ENCODE measurements around the gene MEOX1. TPM values are rescaled to one million over a fixed set of nuclear protein-coding genes. Genes with fewer than 3 reads are reported as not detected.
A peak's percentile ranks its signal among the peaks of the same experiment; 100 is the strongest.
"Not testable (repeated sequence)": the region's sequence is repeated elsewhere in the genome, so short reads cannot be mapped to it uniquely, and the experiment has no call there.

The MEOX1 gene
- total RNA-seq: 0.19 and 0.47 TPM in 2 replicates
- polyA plus RNA-seq (2012): 0.15 TPM

DNA sequence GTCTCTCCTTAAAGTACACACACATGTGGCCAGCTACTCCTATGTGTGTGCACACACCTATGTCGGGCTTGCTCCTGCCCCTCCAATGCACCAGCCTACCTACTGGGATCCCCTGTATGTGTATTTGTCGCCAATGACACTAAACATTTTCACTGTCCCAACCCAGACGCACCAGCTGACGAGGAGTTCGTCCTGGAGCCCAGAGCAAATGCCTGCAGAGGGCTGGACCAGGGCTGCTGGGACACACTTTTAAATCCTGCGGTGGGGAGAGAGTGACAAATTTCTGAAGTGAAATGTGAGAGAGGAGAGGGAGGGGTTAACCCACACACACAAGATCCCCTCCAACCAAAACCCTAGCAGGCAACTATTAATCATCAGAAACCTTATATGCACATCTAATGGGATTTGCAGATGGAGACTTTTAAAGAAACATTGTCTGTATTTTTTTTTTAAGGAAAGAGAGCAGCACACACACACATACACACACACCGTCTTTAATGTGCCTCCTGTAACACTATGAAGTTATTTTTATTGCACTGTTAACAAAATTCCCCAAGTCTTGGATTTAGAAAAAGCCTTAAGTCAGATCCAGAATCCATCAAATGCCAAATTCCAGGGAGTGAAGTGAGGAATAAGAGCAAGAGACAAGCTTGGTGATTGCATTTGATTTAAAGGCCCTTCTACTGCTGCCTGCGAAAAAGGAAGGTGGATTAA, at the start of gene MEOX1:
Gene MEOX1, minus strand, starts transcription at position 224 of the 714 bp plus-strand sequence. CDS start 388 bp downstream, outside the sequence.
- peak; percentile 94 for DNase-seq (ENCODE audit: low read depth)

DNA sequence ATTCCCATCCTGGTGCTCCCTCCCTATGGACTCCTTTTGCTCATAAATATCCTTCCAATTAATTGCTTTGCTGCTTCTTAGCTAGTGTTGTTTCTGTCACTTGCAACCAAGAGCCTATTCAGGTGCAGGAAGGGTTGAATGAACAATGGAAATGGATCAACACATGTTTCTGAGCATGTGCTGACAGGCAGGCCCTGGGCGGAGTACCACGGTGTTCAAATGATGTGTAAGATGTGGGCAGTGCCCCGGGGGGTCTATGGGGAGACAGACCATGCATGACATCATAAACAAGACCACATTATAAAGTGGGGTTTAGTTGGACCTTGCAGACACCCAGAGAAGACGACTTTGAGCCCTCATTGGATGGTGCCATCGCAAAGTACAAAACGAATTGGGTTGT, 48.4 kb upstream of the MEOX1 start:
- DNase-seq (ENCODE audit: low read depth): no peak

DNA sequence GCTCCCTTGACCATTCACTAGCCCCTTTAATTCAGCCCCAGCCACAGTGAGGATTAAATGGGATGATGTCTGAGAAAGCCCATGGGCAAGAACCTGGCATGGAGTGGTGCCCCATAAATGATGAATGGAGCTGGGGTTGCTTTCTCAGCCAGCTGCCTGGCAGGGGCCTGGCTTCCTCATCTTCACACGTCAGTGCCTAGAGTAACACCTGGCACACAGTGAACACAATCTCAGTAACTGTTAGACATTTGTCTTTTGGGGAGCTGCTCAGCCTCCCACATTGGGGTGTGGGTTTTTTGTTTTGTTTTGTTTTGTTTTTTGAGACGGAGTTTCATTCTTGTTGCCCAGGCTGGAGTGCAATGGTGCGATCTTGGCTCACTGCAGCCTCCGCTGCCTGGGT, 47.5 kb upstream of the MEOX1 start:
- no peak for DNase-seq (ENCODE audit: low read depth)

DNA sequence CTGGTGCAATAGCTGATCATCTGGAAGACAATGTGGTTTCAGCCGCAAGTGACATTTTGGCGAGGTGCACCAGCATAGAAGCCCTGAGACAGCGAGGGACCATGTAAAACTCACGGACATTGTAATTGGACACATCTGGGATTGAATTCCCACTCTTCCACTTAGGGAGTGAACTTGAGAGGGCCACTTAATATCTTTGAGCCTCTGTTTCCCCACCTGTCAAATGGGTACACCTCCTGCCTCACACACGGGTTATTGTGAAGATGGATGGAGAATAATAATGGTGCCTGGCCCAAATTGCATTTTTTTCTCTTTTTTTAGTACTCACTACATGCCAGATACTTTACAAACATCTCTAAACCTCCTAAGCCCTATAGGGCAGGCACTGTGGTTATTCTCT, 45.5 kb upstream of the MEOX1 start:
- no peak for DNase-seq (ENCODE audit: low read depth)

DNA sequence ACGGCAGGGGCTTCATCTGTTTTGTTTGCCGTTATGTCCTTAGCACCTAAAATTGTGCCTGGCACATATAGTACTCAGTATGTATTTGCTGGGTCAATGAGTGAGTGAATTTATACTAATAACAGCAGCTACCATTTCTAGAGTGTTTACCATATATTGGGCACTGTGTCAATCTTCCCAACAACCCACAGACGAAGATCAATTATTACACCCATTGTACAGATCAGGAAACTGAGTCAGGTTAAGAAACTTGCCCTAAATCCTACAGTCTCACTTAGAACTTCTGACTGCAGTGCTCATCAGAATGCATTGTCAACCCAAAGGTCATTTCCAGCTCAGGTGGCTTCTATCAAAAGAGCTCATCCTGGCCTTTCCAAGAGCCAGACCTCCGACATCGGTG, 44.5 kb upstream of the MEOX1 start:
- no peak for DNase-seq (ENCODE audit: low read depth)

DNA sequence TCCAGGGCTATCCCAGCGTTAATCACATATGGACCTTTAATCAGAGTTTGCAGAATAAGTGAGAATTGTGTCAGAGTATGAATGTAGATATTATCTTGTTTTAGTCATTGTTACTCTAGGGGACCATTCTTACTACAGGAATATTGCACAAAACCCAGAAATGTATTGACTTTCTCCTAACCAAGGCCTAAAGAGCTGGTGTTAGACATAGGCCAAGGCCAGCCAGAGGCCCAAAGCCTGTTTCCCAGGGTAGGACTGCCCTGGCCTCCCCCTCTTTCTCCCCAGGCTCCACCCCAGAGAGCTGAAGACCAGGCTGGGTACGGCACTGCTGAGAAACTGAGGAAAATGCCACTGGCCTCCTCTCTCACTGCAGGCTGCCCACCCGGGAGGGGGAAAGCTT, 41.9 kb upstream of the MEOX1 start:
- DNase-seq (ENCODE audit: low read depth): no peak

DNA sequence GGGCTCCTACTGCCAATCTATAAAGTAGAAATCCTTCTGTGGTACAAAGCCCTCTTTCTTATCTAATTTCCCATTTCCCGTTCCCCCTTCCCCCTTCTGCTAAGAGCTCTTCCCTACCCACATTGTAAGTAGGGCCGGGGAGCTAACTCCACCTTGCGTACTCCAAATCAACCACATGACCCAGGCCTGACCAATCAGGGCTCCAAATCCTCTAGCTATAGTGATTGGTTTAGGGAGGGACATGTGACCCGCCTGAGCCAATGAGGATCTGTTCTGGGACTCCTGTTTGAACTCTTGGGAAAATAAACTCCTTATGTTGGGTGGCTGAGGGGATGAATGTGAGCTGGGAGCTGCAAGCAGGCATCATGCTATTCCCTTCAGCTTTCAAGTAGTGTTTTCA, 40.9 kb upstream of the MEOX1 start:
- DNase-seq (ENCODE audit: low read depth): no peak

DNA sequence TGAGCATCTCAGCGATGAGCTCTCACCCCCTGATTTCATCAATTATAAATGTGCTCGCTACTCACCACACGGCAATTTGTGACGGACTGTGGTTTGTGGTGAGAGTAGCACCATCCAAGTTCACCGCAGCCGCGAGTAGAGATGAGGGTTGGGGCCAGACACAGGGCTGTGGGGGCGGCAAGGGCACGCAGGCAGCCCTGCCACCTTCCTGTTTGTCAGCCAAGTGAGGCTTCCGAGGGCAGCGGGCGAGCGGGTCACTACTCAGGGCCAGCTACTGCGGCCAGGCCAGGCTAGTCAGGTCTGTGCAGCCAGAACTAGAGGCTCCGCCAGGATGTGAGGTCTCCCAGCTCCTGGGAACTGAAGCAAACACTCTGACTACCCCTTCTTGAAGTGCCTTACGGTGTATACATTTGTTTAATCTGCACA, 39.6 kb upstream of the MEOX1 start:
- peak; percentile 98 for DNase-seq (ENCODE audit: low read depth)

DNA sequence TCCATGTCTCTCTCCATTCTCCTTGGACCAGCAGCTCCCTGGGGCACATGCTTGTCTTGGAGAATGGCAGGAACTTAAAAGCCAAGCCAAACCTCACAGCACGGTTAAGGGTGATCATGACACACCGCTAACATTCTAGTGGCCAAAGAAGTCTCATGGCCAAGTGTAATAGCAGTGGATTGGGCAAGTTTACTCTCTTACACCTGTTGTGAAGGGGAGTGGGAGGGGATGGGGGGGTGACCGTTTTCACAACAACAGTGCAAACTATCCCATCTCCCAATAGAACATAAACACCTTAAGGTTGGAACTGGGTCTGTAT, 37.7 kb upstream of the MEOX1 start:
- DNase-seq (ENCODE audit: low read depth): no peak

DNA sequence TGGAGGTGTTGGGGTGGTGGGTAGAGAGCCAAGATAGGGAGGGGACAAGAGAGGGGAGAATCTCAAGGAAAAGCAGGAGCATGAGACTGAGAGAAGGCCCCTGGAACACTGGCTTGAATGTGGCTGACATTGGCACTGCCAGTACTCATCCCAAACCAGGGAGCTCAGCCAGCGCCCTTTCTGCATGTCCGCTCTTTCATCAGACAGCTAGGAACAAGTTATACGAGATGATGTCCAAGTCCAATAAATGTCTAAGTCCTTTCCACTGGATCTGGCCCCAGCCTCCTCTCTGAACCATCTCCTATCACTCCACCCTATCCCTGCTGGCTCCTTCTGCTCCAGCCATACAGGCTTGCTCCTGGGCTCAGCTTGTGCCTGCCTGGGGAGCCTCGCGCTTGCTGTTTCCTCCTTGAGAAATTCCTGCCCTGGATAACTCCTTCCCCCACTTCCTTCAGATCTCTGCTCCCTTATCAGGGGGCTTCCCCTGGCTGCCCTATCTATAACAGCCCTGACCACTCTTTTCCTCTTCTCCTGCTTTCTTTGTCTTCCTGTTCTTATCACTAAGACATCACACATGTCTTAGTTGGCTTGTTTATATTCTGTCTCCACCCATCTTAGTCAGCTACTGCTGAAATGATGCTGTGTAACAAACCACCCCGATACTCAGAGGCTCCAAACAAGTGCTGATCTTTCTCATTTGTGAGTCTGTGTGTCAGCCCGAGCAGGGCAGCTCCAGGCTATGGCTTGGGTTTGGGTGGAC, 37.1 kb upstream of the MEOX1 start:
- DNase-seq (ENCODE audit: low read depth): no peak

DNA sequence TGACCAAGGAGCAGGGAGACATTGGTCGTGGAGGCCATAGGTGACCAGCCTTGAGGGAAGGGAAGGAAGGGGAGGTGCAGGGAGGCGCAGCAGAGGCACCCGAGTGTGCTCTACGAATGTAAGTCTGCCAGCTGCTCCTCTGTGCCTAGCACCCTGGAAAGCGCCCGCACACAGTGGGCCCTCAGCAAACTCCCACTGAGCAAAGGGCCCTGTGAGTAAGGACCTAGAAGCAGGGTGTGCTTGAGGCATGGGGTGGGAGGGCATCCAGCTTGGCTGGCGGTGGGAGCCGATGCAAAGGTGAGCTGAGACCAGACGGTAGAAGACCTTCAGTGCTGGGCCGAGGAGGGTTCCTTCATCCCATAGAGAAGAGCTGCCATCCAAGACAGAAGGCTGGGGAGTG, 36.2 kb upstream of the MEOX1 start:
- no peak for DNase-seq (ENCODE audit: low read depth)

DNA sequence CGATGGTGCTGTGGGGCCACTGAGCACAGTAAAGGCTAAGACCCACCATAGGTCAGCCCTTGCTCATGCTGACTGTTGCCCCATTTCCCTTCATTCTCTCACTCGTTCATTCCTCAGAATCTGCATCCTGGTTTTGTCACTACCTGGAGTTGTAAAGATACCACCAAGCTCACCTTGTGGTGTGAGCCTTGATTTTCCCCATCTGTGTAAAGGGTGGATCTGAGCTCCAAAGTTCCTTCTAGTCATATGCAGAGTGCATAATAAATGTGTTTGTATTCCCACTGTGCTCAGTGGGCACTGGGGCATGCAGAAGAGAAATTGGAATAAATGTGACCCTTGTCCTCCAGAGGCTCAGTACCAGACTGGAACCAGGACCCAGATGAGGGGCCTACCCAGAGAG, 35.2 kb upstream of the MEOX1 start:
- DNase-seq (ENCODE audit: low read depth): no peak

DNA sequence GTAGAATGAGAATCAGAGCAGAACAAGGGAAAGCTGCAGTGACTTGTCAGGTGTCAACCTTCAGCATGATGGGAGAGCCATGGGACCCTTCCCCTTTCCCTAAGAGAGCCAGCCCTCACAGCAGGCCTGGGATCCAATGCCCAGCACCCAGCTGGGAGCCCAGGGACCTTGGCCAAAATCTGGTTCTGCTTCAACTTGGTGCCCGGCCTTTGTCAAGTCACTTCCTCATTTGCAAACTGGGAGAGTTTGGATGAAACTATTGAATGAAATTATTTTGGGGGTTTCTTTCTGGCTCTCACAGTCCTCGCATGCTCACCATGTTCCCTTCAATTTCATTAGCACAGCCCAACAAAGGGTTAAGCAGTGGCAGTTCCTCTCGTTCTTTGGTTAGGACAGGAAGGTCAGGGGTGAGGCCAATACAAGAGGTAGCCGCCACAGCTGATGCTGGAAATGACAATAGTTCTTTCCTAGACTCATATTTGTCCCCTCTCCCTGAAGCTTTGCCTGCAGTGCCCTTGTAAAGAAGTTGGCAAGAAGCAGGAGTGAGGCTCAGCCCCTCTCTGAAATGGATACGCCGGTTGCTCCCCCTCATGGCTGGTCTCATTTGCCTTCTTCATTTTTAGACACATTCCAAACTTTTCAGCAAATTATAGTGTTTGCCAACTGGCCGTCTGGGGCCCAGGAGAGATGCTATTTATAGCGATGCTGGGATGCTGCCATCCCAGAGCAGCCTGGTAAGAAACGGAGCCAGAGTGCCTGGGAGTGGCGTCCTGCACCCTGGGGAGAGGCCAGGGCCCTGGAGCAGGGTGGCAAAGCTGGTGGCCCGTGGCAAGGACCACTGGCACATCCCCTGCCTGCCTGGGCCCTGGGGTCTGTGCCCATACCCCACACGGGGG, 34.5 kb upstream of the MEOX1 start:
- peak; percentile 76 for DNase-seq (ENCODE audit: low read depth)

DNA sequence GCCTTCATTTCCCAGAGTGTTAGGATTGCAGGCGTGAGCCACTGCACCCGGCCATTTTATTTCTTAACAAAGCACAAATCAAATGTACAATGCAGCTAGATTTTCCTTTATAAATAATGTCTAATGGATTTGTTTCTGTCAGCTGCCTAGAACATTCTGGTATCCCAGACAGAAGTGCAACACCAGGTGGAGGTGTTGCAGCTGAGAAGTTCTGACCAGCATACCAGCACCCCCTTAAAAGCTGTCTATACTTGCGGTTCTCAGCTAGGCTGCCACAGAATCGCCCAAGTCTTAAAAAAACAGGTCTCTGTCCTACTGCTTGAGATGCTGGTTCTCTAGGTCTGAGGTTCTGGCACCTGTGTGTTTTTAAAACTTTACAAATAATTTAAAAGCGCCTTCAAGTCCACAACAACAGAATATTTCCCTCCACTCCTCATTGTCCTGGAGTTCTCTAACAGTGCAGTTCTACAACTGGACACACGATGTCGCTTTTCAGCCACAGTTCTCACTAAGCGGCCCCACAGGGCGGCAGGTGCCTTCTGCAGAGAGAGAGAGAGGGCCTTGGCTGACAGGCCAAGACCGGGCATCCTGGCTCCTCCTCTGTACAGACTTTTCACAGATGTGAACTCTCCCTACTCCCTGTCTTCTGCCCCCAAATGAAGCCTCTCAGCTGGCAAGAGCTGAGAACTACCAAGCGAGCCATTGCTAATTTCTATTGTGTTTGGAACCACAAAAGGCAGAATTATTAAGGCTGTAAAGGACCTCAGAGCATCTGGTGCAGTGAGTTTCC, 32.6 kb upstream of the MEOX1 start:
- peak; percentile 87 for DNase-seq (ENCODE audit: low read depth)

DNA sequence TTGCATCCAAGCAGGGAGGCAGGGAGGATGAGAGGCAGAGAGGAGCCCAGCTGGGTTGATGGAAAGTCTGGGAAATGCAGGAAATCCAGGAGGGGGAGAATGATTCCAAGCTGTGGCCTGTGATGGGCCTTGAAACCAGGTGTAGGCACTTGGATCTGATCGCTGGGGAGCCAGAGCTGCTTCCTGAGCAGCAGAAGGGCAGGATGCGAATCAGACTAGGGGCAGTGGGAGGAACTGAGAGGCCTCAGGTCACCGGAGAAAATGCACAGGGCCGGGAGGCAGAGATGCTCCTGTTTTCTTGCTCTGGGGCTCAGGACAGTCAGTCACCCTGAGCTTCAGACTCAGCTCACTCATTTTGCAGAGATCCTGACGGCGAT, 29.6 kb upstream of the MEOX1 start:
- no peak for DNase-seq (ENCODE audit: low read depth)

DNA sequence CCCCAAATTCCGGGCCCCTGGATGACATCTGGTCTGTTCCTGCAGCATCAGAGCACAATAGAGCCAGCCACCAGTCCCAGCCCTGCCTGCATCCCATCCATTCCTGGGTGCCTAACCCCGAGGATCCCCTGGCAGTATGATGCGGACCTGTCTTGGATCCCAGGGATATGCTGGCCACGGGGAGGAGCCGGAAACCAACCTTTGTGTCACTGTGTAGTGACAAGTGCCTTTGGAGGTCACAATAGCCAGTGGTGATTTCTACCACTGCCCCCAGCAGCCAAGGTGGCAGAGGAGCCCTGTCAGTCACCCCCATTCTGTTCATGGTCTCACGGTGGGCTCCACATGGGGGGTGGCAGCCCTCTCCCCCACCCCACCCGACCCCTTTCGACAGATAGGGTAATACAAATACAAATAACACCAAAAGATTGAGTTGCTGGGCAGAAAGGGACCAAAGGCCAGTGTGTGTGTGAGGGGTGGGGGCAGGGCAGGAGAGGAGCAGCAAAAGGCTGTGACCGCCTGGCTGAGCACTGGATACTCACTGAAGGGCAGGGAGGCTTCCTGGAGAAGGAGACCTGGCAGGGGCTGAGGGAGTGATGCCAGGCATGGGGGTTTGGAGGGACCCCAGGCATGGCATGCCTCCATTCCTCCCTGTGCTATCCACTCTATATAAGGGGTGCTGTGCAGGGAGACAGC, 29.0 kb upstream of the MEOX1 start:
- DNase-seq (ENCODE audit: low read depth): no peak

DNA sequence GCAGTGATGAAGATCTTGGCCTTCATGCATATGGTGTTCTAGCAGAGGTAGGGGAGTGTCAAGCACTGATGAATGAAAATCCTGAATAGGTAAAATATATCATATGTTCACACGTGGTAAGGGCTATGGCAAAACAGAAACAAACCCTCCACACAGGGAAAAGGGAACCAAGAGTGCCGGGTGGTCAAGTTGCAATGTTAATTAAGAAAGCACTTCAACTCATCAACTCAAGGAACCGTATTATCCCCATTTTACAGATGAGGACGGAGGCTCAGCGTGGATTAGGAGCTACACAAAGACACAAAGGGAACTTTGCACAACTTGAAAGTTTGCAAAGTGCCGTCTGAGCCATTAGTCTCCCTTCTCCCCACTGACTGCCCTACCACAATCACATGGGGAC, 28.1 kb upstream of the MEOX1 start:
- DNase-seq (ENCODE audit: low read depth): no peak

DNA sequence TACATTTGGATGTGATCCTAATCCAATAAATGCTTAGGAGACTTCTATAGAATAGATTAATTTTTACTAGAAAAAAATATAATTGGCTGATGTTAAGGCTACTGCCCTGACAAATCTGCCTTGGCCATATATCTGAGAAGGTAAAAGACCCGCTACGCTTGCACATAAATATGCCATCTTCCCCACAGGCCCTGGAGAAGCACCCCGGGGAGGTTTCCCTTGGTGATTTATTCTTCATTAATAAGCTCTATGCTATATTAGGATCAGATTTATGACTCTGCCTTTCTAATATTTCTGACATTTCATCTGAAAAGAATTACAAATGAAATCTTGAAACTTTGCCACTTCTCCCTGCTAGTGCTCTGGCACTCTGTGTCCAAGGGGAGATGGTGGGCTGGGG, 27.4 kb upstream of the MEOX1 start:
- DNase-seq (ENCODE audit: low read depth): no peak

DNA sequence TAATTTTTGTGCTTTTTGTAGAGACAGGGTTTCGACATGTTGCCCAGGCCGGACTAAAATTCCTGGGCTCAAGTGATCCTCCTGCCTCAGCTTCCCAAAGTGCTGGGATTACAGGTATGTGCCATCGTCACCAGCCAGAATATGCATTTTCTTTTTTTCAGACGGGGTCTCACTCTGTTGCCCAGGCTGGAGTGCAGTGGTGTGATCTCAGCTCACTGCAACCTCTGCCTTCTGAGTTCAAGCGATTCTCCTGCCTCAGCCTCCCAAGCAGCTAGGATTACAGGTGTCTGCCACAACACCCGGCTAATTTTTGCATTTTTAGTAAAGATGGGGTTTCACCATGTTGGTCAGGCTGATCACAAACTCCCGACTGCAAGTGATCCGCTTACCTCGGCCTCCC, 25.2 kb upstream of the MEOX1 start:
- not testable (repeated sequence) for DNase-seq (ENCODE audit: low read depth)

DNA sequence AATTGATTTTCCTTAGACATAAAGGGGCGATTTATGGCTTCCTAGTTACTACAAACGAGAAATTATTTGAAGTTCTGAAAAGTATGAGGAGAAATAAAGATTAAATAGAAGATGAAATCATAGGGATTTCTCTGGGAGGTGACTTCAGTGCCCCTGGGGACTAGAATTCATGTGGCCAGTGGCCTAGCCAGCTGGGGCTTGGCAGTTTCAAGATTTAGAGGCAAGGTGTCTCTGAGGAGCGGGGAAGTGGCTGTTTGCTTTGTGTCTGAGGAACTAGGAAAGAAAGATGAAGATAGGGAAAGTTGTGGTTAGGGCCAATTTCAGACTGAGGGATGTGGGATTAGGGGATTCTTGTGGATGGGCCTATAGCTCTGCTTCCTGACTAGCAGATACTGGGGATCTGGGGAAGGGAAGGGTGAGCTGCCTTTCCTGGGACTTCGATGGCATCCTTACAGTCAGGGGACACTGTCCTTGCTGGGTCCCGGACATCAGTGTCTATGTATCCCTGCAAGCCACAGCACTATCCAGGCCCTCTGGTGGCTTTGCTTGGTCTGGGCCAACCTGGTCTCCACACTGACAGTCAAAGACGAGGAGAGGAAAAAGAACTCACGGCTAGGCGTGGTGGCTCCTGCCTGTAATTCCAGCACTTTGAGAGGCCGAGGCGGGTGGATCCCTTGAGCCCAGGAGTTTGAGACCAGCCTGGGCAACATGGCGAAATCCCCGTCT, 22.4 kb upstream of the MEOX1 start:
- DNase-seq (ENCODE audit: low read depth): peak; percentile 57
